Mucosa of stomach (tissue), 1 donor: ENCODE measurements around the gene TDRD15.
"Not testable (repeated sequence)": the region's sequence is repeated elsewhere in the genome, so short reads cannot be mapped to it uniquely, and the experiment has no call there.

Experiments used
- H3K27me3 ChIP-seq: one replicate; pipeline ENCODE4 v1.7.0; 2013; ENCODE audit warnings: mild to moderate bottlenecking, low read length; ENCODE audit not compliant: control insufficient read depth, insufficient read depth
- H3K36me3 ChIP-seq: one replicate; pipeline ENCODE4 v1.7.0; 2013; ENCODE audit warnings: low read length; ENCODE audit not compliant: control insufficient read depth, insufficient read depth
- H3K4me1 ChIP-seq: one replicate; pipeline ENCODE4 v1.7.0; 2013; ENCODE audit warnings: mild to moderate bottlenecking, low read length; ENCODE audit not compliant: control insufficient read depth, insufficient read depth
- H3K4me3 ChIP-seq: one replicate; pipeline ENCODE4 v1.7.0; 2013; ENCODE audit warnings: low read length
- H3K9ac ChIP-seq: one replicate; pipeline ENCODE4 v1.7.0; 2013; ENCODE audit warnings: mild to moderate bottlenecking, low read length, moderate library complexity
- H3K9me3 ChIP-seq: one replicate; pipeline ENCODE4 v1.7.0; 2013; ENCODE audit warnings: mild to moderate bottlenecking, low read length, moderate library complexity; ENCODE audit not compliant: control insufficient read depth
- donor health status: Pancreatic carcinoma.

The TDRD15 gene

GRCh38 chr2:21123473-21124393 is at the start of gene TDRD15:
TSS of gene TDRD15 (plus strand) at chr2:21123968. CDS start at chr2:21137468, 13,500 bp downstream.
- Histone ChIP-seq H3K27me3 (no peaks in the 10 kb centered on the region), H3K36me3 (no peaks in the 10 kb centered on the region), H3K9ac (no peak within 1 kb of the TSS), H3K4me3 (no peak within 1 kb of the TSS), H3K9me3 (no peaks in the 10 kb centered on the region), H3K4me1 (no peaks in the 10 kb centered on the region)

GRCh38 chr2:21078296-21078695 is 45.5 kb upstream of the TDRD15 start:
- Histone ChIP-seq H3K9me3 (no peaks in the 10 kb centered on the region), H3K27me3 (no peaks in the 10 kb centered on the region), H3K9ac (no peak overlapping the region)

GRCh38 chr2:21083482-21083881 is 40.3 kb upstream of the TDRD15 start:
- Histone ChIP-seq H3K36me3 (no peaks in the 10 kb centered on the region), H3K4me1 (no peaks in the 10 kb centered on the region), H3K4me3 (no peak overlapping the region), H3K9ac (no peak overlapping the region), H3K9me3 (no peaks in the 10 kb centered on the region), H3K27me3 (no peaks in the 10 kb centered on the region)

More at GRCh38 chr2:21078296-21078695, 45.5 kb upstream of the TDRD15 start:
- Histone ChIP-seq H3K36me3 (no peaks in the 10 kb centered on the region), H3K4me3 (no peak overlapping the region), H3K4me1 (no peaks in the 10 kb centered on the region)

GRCh38 chr2:21084401-21084800 is 39.4 kb upstream of the TDRD15 start:
- Histone ChIP-seq H3K4me3 (no peak overlapping the region), H3K4me1 (no peaks in the 10 kb centered on the region), H3K9me3 (no peaks in the 10 kb centered on the region), H3K27me3 (no peaks in the 10 kb centered on the region), H3K36me3 (no peaks in the 10 kb centered on the region), H3K9ac (no peak overlapping the region)

GRCh38 chr2:21092308-21092869 is 31.4 kb upstream of the TDRD15 start:
- Histone ChIP-seq H3K9ac (no peak overlapping the region), H3K4me3 (no peak overlapping the region), H3K36me3 (no peaks in the 10 kb centered on the region), H3K9me3 (no peaks in the 10 kb centered on the region), H3K27me3 (no peaks in the 10 kb centered on the region), H3K4me1 (no peaks in the 10 kb centered on the region)

- Histone ChIP-seq H3K9me3 (no peaks in the 10 kb centered on the region), H3K4me3 (no peak overlapping the region), H3K27me3 (no peaks in the 10 kb centered on the region)
These were observed 28.6 kb upstream of the TDRD15 start for GRCh38 chr2:21095178-21095577.

GRCh38 chr2:21095714-21096113 is 28.1 kb upstream of the TDRD15 start:
- Histone ChIP-seq H3K4me3 (no peak overlapping the region), H3K4me1 (no peaks in the 10 kb centered on the region), H3K9me3 (no peaks in the 10 kb centered on the region), H3K27me3 (no peaks in the 10 kb centered on the region), H3K36me3 (no peaks in the 10 kb centered on the region), H3K9ac (no peak overlapping the region)

More at GRCh38 chr2:21095178-21095577, 28.6 kb upstream of the TDRD15 start:
- Histone ChIP-seq H3K36me3 (no peaks in the 10 kb centered on the region), H3K9ac (no peak overlapping the region), H3K4me1 (no peaks in the 10 kb centered on the region)

- Histone ChIP-seq H3K9ac (no peak overlapping the region), H3K4me1 (no peaks in the 10 kb centered on the region), H3K36me3 (no peaks in the 10 kb centered on the region), H3K27me3 (no peaks in the 10 kb centered on the region), H3K9me3 (no peaks in the 10 kb centered on the region), H3K4me3 (no peak overlapping the region)
These were observed 27.3 kb upstream of the TDRD15 start for GRCh38 chr2:21096458-21096857.

GRCh38 chr2:21097331-21097730 is 26.4 kb upstream of the TDRD15 start:
- H3K27me3 ChIP-seq, result no peaks in the 10 kb centered on the region
- no peak overlapping the region for H3K9ac ChIP-seq
- no peak overlapping the region for H3K4me3 ChIP-seq
- H3K9me3 ChIP-seq, result no peaks in the 10 kb centered on the region
- no peaks in the 10 kb centered on the region for H3K36me3 ChIP-seq
- H3K4me1 ChIP-seq, result no peaks in the 10 kb centered on the region

- Histone ChIP-seq H3K9me3 (no peaks in the 10 kb centered on the region), H3K27me3 (no peaks in the 10 kb centered on the region), H3K36me3 (no peaks in the 10 kb centered on the region), H3K9ac (no peak overlapping the region), H3K4me1 (no peaks in the 10 kb centered on the region), H3K4me3 (no peak overlapping the region)
These were observed 25.5 kb upstream of the TDRD15 start for GRCh38 chr2:21098294-21098693.

- Histone ChIP-seq H3K9ac (no peak overlapping the region), H3K4me3 (no peak overlapping the region), H3K27me3 (no peaks in the 10 kb centered on the region)
These were observed 24.4 kb upstream of the TDRD15 start for GRCh38 chr2:21099281-21099907.

GRCh38 chr2:21101514-21102155 is 22.1 kb upstream of the TDRD15 start:
- not testable (repeated sequence) for H3K4me1 ChIP-seq, H3K27me3 ChIP-seq, H3K36me3 ChIP-seq, H3K4me3 ChIP-seq, H3K9me3 ChIP-seq, H3K9ac ChIP-seq

More at GRCh38 chr2:21099281-21099907, 24.4 kb upstream of the TDRD15 start:
- Histone ChIP-seq H3K36me3 (no peaks in the 10 kb centered on the region), H3K9me3 (no peaks in the 10 kb centered on the region), H3K4me1 (no peaks in the 10 kb centered on the region)
